Measurements from ENCODE around the gene EHD1. TPM values are rescaled to one million over a fixed set of nuclear protein-coding genes. Genes with fewer than 3 reads are reported as not detected.

EHD1 gene
- total RNA-seq: 100 to 1,000 TPM; 131 to 149 TPM

- Mint-ChIP-seq H3K27me3 (no peaks in the 10 kb centered on the region), H3K4me3 (peak within 1 kb of the TSS; percentile 93), H3K27ac (peak within 1 kb of the TSS; percentile 97), H3K36me3 (ENCODE audit: low read depth) (peaks cover 39% of the 10 kb centered on the region), H3K4me1 (peaks cover 60% of the 10 kb centered on the region), H3K9me3 (no peaks in the 10 kb centered on the region)
- POLR2A ChIA-PET: interaction anchor here (1.0 to 1.3 kb wide), 2 partner anchors 9 to 14 kb away, joined by 4 read pairs; no protein-coding TSS in a partner anchor
- DNase-seq: peak; percentile 100
- CTCF ChIA-PET: interaction anchor here (0.7 to 29.3 kb wide), 3 partner anchors 9 to 693 kb away, joined by 3 to 732 read pairs (median 6); partner anchors contain the start of genes CDC42BPG and STIP1
Observed at GRCh38 chr11:64878494-64879243, at the start of gene EHD1. Gene EHD1 (minus strand): TSS chr11:64878621. CDS start chr11:64878464, 157 bp downstream.

- H3K27ac Mint-ChIP-seq: peak overlapping the region; percentile 63
- ChIA-PET CTCF (interaction anchor here (0.9 to 1.0 kb wide), 2 partner anchors 10 to 45 kb away, joined by 3 read pairs; partner anchors contain the start of gene MAJIN), POLR2A (interaction anchor here (1.2 kb wide), 1 partner anchor 195 kb away, joined by 3 read pairs; the partner anchor contains the start of genes FAU and MRPL49)
- H3K36me3 Mint-ChIP-seq (ENCODE audit: low read depth): peaks cover 8% of the 10 kb centered on the region
- H3K27me3 Mint-ChIP-seq: no peaks in the 10 kb centered on the region
- no peak for DNase-seq
- H3K4me3 Mint-ChIP-seq: no peak overlapping the region
- H3K9me3 Mint-ChIP-seq: no peaks in the 10 kb centered on the region
- H3K4me1 Mint-ChIP-seq: peaks cover 16% of the 10 kb centered on the region
Observed at GRCh38 chr11:64926689-64927088, 48.3 kb upstream of the EHD1 start.

GRCh38 chr11:64925536-64926436 lies 47.4 kb upstream of the EHD1 start:
- peaks cover 3% of the 10 kb centered on the region for H3K36me3 Mint-ChIP-seq (ENCODE audit: low read depth)
- DNase-seq: no peak
- peak overlapping the region; percentile 86 for H3K4me3 Mint-ChIP-seq
- no peak overlapping the region for H3K27ac Mint-ChIP-seq
- ChIA-PET POLR2A (no interaction called here), CTCF (interaction anchor here (0.8 kb wide), 1 partner anchor 82 kb away, joined by 4 read pairs; the partner anchor contains the start of gene CDC42BPG)
- no peaks in the 10 kb centered on the region for H3K9me3 Mint-ChIP-seq
- no peaks in the 10 kb centered on the region for H3K27me3 Mint-ChIP-seq
- peaks cover 16% of the 10 kb centered on the region for H3K4me1 Mint-ChIP-seq

- H3K27ac Mint-ChIP-seq: peak overlapping the region; percentile 57
- ChIA-PET POLR2A (no interaction called here), CTCF (no interaction called here)
Observed at GRCh38 chr11:64924910-64925284, 46.5 kb upstream of the EHD1 start.

GRCh38 chr11:64923944-64924909 lies 45.8 kb upstream of the EHD1 start, which contains the start of gene PPP2R5B:
Gene PPP2R5B (plus strand): TSS chr11:64924689. CDS start chr11:64925735, 1,046 bp downstream.
- no peaks in the 10 kb centered on the region for H3K9me3 Mint-ChIP-seq
- DNase-seq: peak; percentile 93
- peak within 1 kb of the TSS; percentile 100 for H3K27ac Mint-ChIP-seq
- ChIA-PET POLR2A (interaction anchor here (0.7 kb wide), 1 partner anchor 211 kb away, joined by 3 read pairs; no protein-coding TSS in a partner anchor), CTCF (interaction anchor here (0.5 to 1.5 kb wide), 4 partner anchors 25 to 89 kb away, joined by 3 to 5 read pairs (median 3); no protein-coding TSS in a partner anchor)
- H3K4me3 Mint-ChIP-seq: peak within 1 kb of the TSS; percentile 86
- H3K27me3 Mint-ChIP-seq: no peaks in the 10 kb centered on the region
- peaks cover 16% of the 10 kb centered on the region for H3K4me1 Mint-ChIP-seq
- no peaks in the 10 kb centered on the region for H3K36me3 Mint-ChIP-seq (ENCODE audit: low read depth)

More at GRCh38 chr11:64924910-64925284, 46.5 kb upstream of the EHD1 start:
- H3K36me3 Mint-ChIP-seq (ENCODE audit: low read depth): no peaks in the 10 kb centered on the region
- no peaks in the 10 kb centered on the region for H3K9me3 Mint-ChIP-seq
- H3K27me3 Mint-ChIP-seq: no peaks in the 10 kb centered on the region
- DNase-seq: no peak
- peak overlapping the region; percentile 86 for H3K4me3 Mint-ChIP-seq
- H3K4me1 Mint-ChIP-seq: peaks cover 16% of the 10 kb centered on the region

GRCh38 chr11:64923151-64923661 lies 44.8 kb upstream of the EHD1 start:
- ChIA-PET CTCF (interaction anchor here (1.3 to 1.5 kb wide), 3 partner anchors 24 to 91 kb away, joined by 3 to 5 read pairs (median 4); partner anchors contain the start of gene ARL2), POLR2A (no interaction called here)
- no peak overlapping the region for H3K4me3 Mint-ChIP-seq
- H3K36me3 Mint-ChIP-seq (ENCODE audit: low read depth): no peaks in the 10 kb centered on the region
- DNase-seq: no peak
- peak overlapping the region; percentile 100 for H3K27ac Mint-ChIP-seq
- H3K9me3 Mint-ChIP-seq: no peaks in the 10 kb centered on the region
- H3K4me1 Mint-ChIP-seq: peaks cover 18% of the 10 kb centered on the region
- H3K27me3 Mint-ChIP-seq: no peaks in the 10 kb centered on the region

- POLR2A ChIA-PET: no interaction called here
- Mint-ChIP-seq H3K9me3 (no peaks in the 10 kb centered on the region), H3K4me1 (peaks cover 28% of the 10 kb centered on the region), H3K27me3 (no peaks in the 10 kb centered on the region), H3K4me3 (no peak overlapping the region), H3K27ac (no peak overlapping the region), H3K36me3 (ENCODE audit: low read depth) (no peaks in the 10 kb centered on the region)
- CTCF ChIA-PET: interaction anchor here (1.0 kb wide), 1 partner anchor 21 kb away, joined by 5 read pairs; no protein-coding TSS in a partner anchor
- DNase-seq: no peak
Observed at GRCh38 chr11:64921384-64921783, 43.0 kb upstream of the EHD1 start.

GRCh38 chr11:64920124-64920523 lies 41.7 kb upstream of the EHD1 start:
- ChIA-PET POLR2A (no interaction called here), CTCF (no interaction called here)
- Mint-ChIP-seq H3K36me3 (ENCODE audit: low read depth) (no peaks in the 10 kb centered on the region), H3K9me3 (no peaks in the 10 kb centered on the region), H3K4me1 (peaks cover 35% of the 10 kb centered on the region), H3K27ac (no peak overlapping the region), H3K4me3 (no peak overlapping the region), H3K27me3 (no peaks in the 10 kb centered on the region)
- no peak for DNase-seq

GRCh38 chr11:64919627-64920026 lies 41.2 kb upstream of the EHD1 start:
- H3K4me1 Mint-ChIP-seq: peaks cover 34% of the 10 kb centered on the region
- H3K27ac Mint-ChIP-seq: no peak overlapping the region
- H3K9me3 Mint-ChIP-seq: no peaks in the 10 kb centered on the region
- ChIA-PET CTCF (interaction anchor here (0.6 kb wide), 2 partner anchors 59 to 155 kb away, joined by 3 read pairs; no protein-coding TSS in a partner anchor), POLR2A (no interaction called here)
- H3K4me3 Mint-ChIP-seq: no peak overlapping the region
- no peaks in the 10 kb centered on the region for H3K36me3 Mint-ChIP-seq (ENCODE audit: low read depth)
- DNase-seq: no peak
- H3K27me3 Mint-ChIP-seq: no peaks in the 10 kb centered on the region

GRCh38 chr11:64918017-64918416 lies 39.6 kb upstream of the EHD1 start:
- Mint-ChIP-seq H3K4me1 (peaks cover 25% of the 10 kb centered on the region), H3K27me3 (no peaks in the 10 kb centered on the region), H3K36me3 (ENCODE audit: low read depth) (no peaks in the 10 kb centered on the region), H3K9me3 (no peaks in the 10 kb centered on the region), H3K4me3 (peak overlapping the region; percentile 85), H3K27ac (peak overlapping the region; percentile 97)
- ChIA-PET POLR2A (no interaction called here), CTCF (interaction anchor here (1.1 to 1.7 kb wide), 2 partner anchors 9 to 22 kb away, joined by 3 to 4 read pairs; no protein-coding TSS in a partner anchor)
- DNase-seq: no peak

- Mint-ChIP-seq H3K4me1 (peaks cover 25% of the 10 kb centered on the region), H3K27ac (peak overlapping the region; percentile 97), H3K36me3 (ENCODE audit: low read depth) (no peaks in the 10 kb centered on the region), H3K4me3 (peak overlapping the region; percentile 85), H3K9me3 (no peaks in the 10 kb centered on the region), H3K27me3 (no peaks in the 10 kb centered on the region)
- CTCF ChIA-PET: interaction anchor here (1.1 to 1.7 kb wide), 2 partner anchors 10 to 21 kb away, joined by 3 to 4 read pairs; no protein-coding TSS in a partner anchor
- no peak for DNase-seq
- POLR2A ChIA-PET: no interaction called here
Observed at GRCh38 chr11:64917663-64917995, 39.2 kb upstream of the EHD1 start.
